Spinal cord (tissue), 10 donors: ENCODE results near the gene GEN1. TPM values are rescaled to one million over a fixed set of nuclear protein-coding genes. Genes with fewer than 3 reads are reported as not detected.

Source experiments
- DNase-seq, 6 donors: peaks; one replicate each; pipeline versions ENCODE4 v3.0.0 to v3.0.0-alpha.2; 2013 to 2015; ENCODE audit warnings: low spot score in 6 of 6, low read depth in 4 of 6
- H3K27ac ChIP-seq: one replicate; pipeline ENCODE4 v1.5.1; 2013; ENCODE audit warnings: low read depth, low read length, control low read depth
- H3K27me3 ChIP-seq: one replicate; pipeline ENCODE4 v1.6.1; 2013; ENCODE audit warnings: low read length; ENCODE audit not compliant: control insufficient read depth, insufficient read depth
- H3K36me3 ChIP-seq: one replicate; pipeline ENCODE4 v1.6.1; 2013; ENCODE audit warnings: low read length; ENCODE audit not compliant: control insufficient read depth, insufficient read depth
- H3K4me1 ChIP-seq: one replicate; pipeline ENCODE4 v1.6.1; 2013; ENCODE audit warnings: low read length; ENCODE audit not compliant: control insufficient read depth, insufficient read depth
- H3K4me3 ChIP-seq: one replicate; pipeline ENCODE4 v1.5.1; 2013; ENCODE audit warnings: low read depth, low read length, control low read depth
- H3K9me3 ChIP-seq: one replicate; pipeline ENCODE4 v1.6.1; 2013; ENCODE audit warnings: low read length; ENCODE audit not compliant: control insufficient read depth, insufficient read depth
- WGBS: methylation state at CpG from one replicate; pipeline ENCODE4 v1.1.5; 2013; ENCODE audit warnings: missing lambda C conversion rate; ENCODE audit not compliant: insufficient coverage; 5-methylcytosine and 5-hydroxymethylcytosine counted together
- polyA plus RNA-seq, 2 donors: library from polyadenylated mRNA; unstranded; fragments of 120-200 nt; gene quantifications; one replicate each; pipeline ENCODE4 v1.2.1, GENCODE V29; 2013; ENCODE audit not compliant: insufficient read length in 2 of 2
- total RNA-seq, 2 donors: library from RNA; depleted of rRNA in 1 of 2; stranded (reverse); fragments of 120-200 nt in 1 of 2; fragments of >200 nt in 1 of 2; gene quantifications; one replicate each; pipeline versions ENCODE4 v1.2.3 to v1.2.4, GENCODE V29; 2013 to 2014
- donor health status: healthy.

The GEN1 gene
- total and polyA plus RNA-seq, 4 donors: 8.4 to 15.6 (median 10.1) TPM

GRCh38 chr2:17791121-17791816 lies 37.3 kb downstream of the GEN1 start:
- Histone ChIP-seq H3K4me1 (peaks cover 2% of the 10 kb centered on the region), H3K27me3 (no peaks in the 10 kb centered on the region), H3K36me3 (no peaks in the 10 kb centered on the region), H3K9me3 (no peaks in the 10 kb centered on the region), H3K27ac (no peak overlapping the region), H3K4me3 (no peak overlapping the region)
- WGBS: 86% methylated on average over 4 of the region's 5 CpGs
- DNase-seq: peak in 1 of 6 donors; percentile 29

- WGBS: no CpG with 5 or more reads among the region's 2 CpGs
- DNase-seq: no peak
- Histone ChIP-seq H3K27me3 (no peaks in the 10 kb centered on the region), H3K9me3 (no peaks in the 10 kb centered on the region), H3K27ac (no peak overlapping the region), H3K4me3 (no peak overlapping the region), H3K4me1 (peaks cover 2% of the 10 kb centered on the region), H3K36me3 (no peaks in the 10 kb centered on the region)
These were observed 37.8 kb downstream of the GEN1 start for GRCh38 chr2:17791817-17792130.

GRCh38 chr2:17792515-17792914 lies 38.6 kb downstream of the GEN1 start:
- DNase-seq: no peak
- Histone ChIP-seq H3K4me3 (no peak overlapping the region), H3K4me1 (peaks cover 2% of the 10 kb centered on the region), H3K36me3 (no peaks in the 10 kb centered on the region), H3K9me3 (no peaks in the 10 kb centered on the region), H3K27me3 (no peaks in the 10 kb centered on the region), H3K27ac (no peak overlapping the region)
- no CpG with 5 or more reads among the region's 1 CpG for WGBS

GRCh38 chr2:17793296-17793695 lies 39.4 kb downstream of the GEN1 start:
- Histone ChIP-seq H3K27me3 (no peaks in the 10 kb centered on the region), H3K36me3 (no peaks in the 10 kb centered on the region), H3K4me1 (peaks cover 2% of the 10 kb centered on the region), H3K27ac (no peak overlapping the region), H3K4me3 (no peak overlapping the region), H3K9me3 (no peaks in the 10 kb centered on the region)
- DNase-seq: no peak
- 62% methylated on average over 4 of the region's 4 CpGs for WGBS

GRCh38 chr2:17793803-17794354 lies 39.9 kb downstream of the GEN1 start:
- peaks cover 2% of the 10 kb centered on the region for H3K4me1 ChIP-seq
- H3K4me3 ChIP-seq: no peak overlapping the region
- H3K27ac ChIP-seq: no peak overlapping the region
- H3K9me3 ChIP-seq: no peaks in the 10 kb centered on the region
- H3K36me3 ChIP-seq: no peaks in the 10 kb centered on the region
- no peak for DNase-seq
- no peaks in the 10 kb centered on the region for H3K27me3 ChIP-seq
- WGBS: 95% methylated on average over 4 of the region's 6 CpGs

- Histone ChIP-seq H3K27ac (no peak overlapping the region), H3K4me3 (no peak overlapping the region), H3K4me1 (peaks cover 9% of the 10 kb centered on the region), H3K9me3 (no peaks in the 10 kb centered on the region), H3K27me3 (no peaks in the 10 kb centered on the region), H3K36me3 (no peaks in the 10 kb centered on the region)
- WGBS: 90% methylated on average over 3 of the region's 5 CpGs
- no peak for DNase-seq
These were observed 41.4 kb downstream of the GEN1 start for GRCh38 chr2:17795309-17795708.

GRCh38 chr2:17798338-17798737 lies 44.4 kb downstream of the GEN1 start:
- Histone ChIP-seq H3K36me3 (no peaks in the 10 kb centered on the region), H3K27ac (no peak overlapping the region), H3K4me3 (no peak overlapping the region), H3K9me3 (no peaks in the 10 kb centered on the region), H3K4me1 (peaks cover 14% of the 10 kb centered on the region), H3K27me3 (no peaks in the 10 kb centered on the region)
- 94% methylated on average over 2 of the region's 4 CpGs for WGBS
- DNase-seq: peak in 1 of 6 donors; percentile 55

- WGBS: 22% methylated on average over 2 of the region's 7 CpGs
These were observed 45.6 kb downstream of the GEN1 start for GRCh38 chr2:17799301-17800120.

GRCh38 chr2:17800219-17800618 lies 46.3 kb downstream of the GEN1 start:
- H3K4me3 ChIP-seq: no peak overlapping the region
- DNase-seq: peak in 5 of 6 donors; percentile 33 to 83 (median 40)
- H3K4me1 ChIP-seq: peaks cover 12% of the 10 kb centered on the region
- WGBS: 24% methylated on average over 3 of the region's 5 CpGs
- no peaks in the 10 kb centered on the region for H3K36me3 ChIP-seq
- no peaks in the 10 kb centered on the region for H3K9me3 ChIP-seq
- no peak overlapping the region for H3K27ac ChIP-seq
- H3K27me3 ChIP-seq: no peaks in the 10 kb centered on the region

More at GRCh38 chr2:17799301-17800120, 45.6 kb downstream of the GEN1 start:
- H3K4me3 ChIP-seq: no peak overlapping the region
- peaks cover 12% of the 10 kb centered on the region for H3K4me1 ChIP-seq
- no peaks in the 10 kb centered on the region for H3K36me3 ChIP-seq
- no peak overlapping the region for H3K27ac ChIP-seq
- DNase-seq: peak in 1 of 6 donors; percentile 34
- no peaks in the 10 kb centered on the region for H3K27me3 ChIP-seq
- H3K9me3 ChIP-seq: no peaks in the 10 kb centered on the region
